Esophagus muscularis mucosa (tissue), 3 donors: ENCODE results near the gene SKIC8.

Source experiments
- CTCF ChIP-seq, 3 experiments: fragments of 200-600 bp in 2 of 3; fragments of 450-650 bp in 1 of 3; sonication (generic) in 2 of 3; IDR thresholded peaks; one replicate each; pipeline ENCODE4 v1.5.1; 2017 to 2019; ENCODE audit warnings: antibody characterized with exemption in 3 of 3, mild to moderate bottlenecking in 2 of 3, moderate library complexity in 1 of 3
- POLR2A ChIP-seq: fragments of 450-650 bp; IDR thresholded peaks from one replicate; pipeline ENCODE4 v1.6.1; 2017; ENCODE audit warnings: antibody characterized with exemption, moderate library complexity, mild to moderate bottlenecking, low read depth
- POLR2AphosphoS5 ChIP-seq, 2 donors: sonication (generic); formaldehyde crosslinking; IDR thresholded peaks; one replicate each; pipeline ENCODE4 v1.6.1; 2017; ENCODE audit warnings: antibody characterized with exemption in 2 of 2

- TF ChIP-seq POLR2A (no peak), CTCF (IDR thresholded peaks at IDR 0.05) (no peak), POLR2AphosphoS5 (IDR thresholded peaks at IDR 0.05) (no peak)
Measured at GRCh38 chr15:78256044-78256437, 43.4 kb downstream of the SKIC8 start.
